HS-5 (cell line): ENCODE measurements around the gene KCTD4.
A peak's percentile ranks its signal among the peaks of the same experiment; 100 is the strongest.
"Not testable (repeated sequence)": the region's sequence is repeated elsewhere in the genome, so short reads cannot be mapped to it uniquely, and the experiment has no call there.

Experiments used
- DNase-seq: peaks from one replicate; pipeline ENCODE4 v3.0.0-alpha.2; 2012; ENCODE audit warnings: low read depth

KCTD4 gene

DNA sequence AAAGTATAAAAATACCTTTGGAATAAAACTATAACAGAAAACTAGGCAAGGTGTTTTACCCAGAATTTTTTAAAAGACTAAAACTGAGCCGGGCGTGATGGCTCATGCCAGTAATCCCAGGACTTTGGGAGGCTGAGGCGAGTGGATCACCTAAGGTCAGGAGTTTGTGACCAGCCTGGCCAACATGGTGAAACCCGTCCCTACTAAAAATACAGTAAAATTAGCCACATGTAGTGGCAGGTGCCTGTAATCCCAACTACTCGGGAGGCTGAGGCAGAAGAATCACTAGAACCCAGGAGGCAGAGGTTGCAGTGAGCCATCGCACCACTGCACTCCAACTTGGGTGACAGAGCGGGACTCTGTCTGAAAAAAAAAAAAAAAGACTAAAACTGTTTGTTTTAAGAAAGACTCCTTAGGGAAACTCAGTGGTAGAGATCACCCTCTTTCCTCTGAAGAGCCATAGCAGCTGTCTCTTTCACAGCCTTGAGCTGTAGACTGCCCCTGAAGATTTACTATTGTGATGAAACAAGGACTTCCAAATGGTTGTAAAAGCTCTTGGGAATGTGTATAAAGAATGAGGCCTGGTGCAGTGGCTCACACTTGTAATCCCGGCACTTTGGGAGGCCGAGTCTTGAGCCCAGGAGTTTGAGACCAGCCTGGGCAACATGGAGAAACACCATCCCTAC, 14.7 kb upstream of the KCTD4 start:
- no peak for DNase-seq

GRCh38 chr13:45209229-45209628, 8.4 kb upstream of the KCTD4 start:
- DNase-seq, result no peak

GRCh38 chr13:45208132-45208531, 7.3 kb upstream of the KCTD4 start:
- DNase-seq, result no peak

DNA sequence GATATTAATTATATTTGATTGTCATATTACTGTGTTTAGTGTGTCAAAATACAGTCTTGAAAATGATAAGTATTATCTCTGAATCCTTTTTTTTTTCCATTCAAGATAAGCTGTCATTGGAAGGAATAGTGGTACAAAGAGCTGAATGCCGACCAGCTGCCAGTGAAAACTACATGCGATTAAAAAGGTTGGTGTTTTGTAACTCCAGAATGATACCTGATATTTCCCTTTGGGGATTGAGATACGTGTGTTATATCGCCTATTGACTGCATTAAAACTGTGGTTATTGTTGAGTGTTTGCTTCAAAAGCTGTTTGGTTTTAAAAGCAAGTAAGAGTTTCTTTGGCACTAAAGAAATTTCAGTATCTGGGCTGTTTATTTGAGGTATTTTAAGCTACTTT, 6.5 kb upstream of the KCTD4 start:
- no peak for DNase-seq

DNA sequence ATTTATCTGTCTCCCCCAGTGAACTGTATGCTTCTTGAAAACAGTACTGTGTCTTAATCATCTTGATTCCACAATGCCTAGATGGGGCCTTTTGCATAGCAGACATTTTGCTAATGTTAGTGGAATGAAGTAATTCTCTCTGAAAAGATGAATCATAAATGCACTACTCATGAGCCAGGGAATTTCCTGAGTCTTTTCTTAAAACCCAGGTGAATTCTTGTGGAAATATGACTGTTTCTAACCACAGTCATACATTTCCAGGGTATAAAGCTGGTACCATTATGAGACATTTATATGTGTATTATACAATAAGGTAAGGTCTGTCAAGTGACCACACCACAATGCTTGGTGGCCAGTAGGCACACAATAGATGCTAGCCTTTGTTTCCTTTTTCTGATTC, 5.5 kb upstream of the KCTD4 start:
- peak; percentile 80 for DNase-seq

- no peak for DNase-seq
Observed at GRCh38 chr13:45205124-45205523, 4.3 kb upstream of the KCTD4 start.

DNA sequence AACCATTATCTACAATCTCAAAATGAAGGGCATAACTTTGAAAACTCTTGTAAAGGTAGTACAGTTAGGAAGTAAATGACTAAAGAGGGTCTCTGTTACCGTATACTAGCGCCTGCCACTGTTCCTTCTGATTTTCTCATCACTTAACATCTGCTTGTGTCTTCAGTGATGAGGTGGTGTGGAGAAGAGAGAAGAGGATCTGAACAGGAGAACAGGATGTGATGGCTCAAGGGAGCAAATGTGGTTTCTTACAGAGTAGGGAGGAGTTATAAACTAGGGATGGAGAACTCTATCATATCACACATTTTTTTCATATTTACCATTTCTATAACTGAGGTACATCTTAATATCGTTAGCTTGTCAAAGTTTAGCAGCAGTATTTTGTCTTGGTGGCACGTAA, 1.1 kb downstream of the KCTD4 start:
- no peak for DNase-seq

DNA sequence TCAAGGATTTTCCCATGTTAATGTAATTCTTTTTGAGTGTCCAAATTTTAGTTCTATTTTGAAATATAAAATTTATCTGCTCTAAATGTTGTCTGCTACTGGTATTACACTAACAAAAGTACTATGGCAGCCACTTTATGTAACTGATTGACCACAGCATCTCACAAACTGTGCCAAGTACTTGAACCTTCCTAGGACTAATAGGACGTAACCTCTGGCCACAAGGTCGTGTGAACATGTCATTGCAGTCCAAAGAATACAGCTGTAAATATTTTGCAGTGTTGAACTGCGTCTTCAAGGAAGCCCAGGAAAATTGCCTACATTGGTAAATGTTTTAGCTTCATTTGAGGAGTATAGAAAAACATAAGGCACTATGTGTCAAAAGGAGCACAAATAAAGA, 1.9 kb downstream of the KCTD4 start:
- DNase-seq, result no peak

DNA sequence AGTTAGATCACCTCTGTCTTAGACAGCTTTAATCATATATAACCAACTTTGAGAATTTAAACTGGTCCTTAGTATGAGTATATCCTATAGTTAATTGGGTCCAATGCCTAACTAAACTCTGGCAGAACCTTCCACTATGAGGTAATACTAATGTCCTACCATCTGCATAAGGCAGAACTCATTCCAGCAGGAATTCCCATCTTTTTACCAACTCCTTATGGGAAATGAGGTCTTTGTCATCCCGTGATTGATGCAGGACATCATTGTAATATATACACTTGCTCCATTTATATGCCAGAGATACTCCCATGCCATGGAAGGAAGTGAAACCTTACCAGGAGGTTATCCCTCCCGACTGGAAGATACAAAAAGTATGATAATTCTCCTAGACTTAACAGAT, 2.8 kb downstream of the KCTD4 start:
- no peak for DNase-seq

- no peak for DNase-seq
Observed at GRCh38 chr13:45196622-45197021, 4.2 kb downstream of the KCTD4 start.

- DNase-seq, result no peak
Observed at GRCh38 chr13:45196096-45196495, 4.7 kb downstream of the KCTD4 start.

DNA sequence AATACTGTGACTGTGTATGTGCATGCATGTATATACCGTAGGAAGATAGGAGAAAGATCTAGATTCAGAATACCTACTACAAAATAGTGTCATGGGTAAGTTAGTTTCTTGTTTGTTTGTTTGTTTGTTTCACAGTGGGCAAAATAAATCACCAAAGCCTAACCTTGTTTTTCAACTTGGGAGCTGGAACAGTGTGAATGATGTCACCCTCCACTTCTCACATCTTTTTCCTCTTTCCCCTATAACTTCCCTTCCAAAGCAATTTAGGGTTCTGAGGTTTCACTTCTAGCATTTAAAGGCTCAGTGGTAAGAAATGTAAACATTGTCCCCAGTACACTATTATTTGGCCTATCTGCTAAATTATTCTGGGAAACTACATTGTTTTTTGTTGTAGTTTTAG, 5.4 kb downstream of the KCTD4 start:
- DNase-seq, result no peak

GRCh38 chr13:45194081-45194939, 6.5 kb downstream of the KCTD4 start:
- no peak for DNase-seq

- DNase-seq, result no peak
Observed at GRCh38 chr13:45191874-45192273, 9.0 kb downstream of the KCTD4 start.

GRCh38 chr13:45189511-45189910, 11.3 kb downstream of the KCTD4 start:
- DNase-seq, result peak; percentile 85

GRCh38 chr13:45189077-45189476, 11.8 kb downstream of the KCTD4 start:
- not testable (repeated sequence) for DNase-seq

GRCh38 chr13:45185286-45185685, 15.6 kb downstream of the KCTD4 start:
- no peak for DNase-seq

GRCh38 chr13:45184693-45185092, 16.2 kb downstream of the KCTD4 start:
- DNase-seq, result no peak

DNA sequence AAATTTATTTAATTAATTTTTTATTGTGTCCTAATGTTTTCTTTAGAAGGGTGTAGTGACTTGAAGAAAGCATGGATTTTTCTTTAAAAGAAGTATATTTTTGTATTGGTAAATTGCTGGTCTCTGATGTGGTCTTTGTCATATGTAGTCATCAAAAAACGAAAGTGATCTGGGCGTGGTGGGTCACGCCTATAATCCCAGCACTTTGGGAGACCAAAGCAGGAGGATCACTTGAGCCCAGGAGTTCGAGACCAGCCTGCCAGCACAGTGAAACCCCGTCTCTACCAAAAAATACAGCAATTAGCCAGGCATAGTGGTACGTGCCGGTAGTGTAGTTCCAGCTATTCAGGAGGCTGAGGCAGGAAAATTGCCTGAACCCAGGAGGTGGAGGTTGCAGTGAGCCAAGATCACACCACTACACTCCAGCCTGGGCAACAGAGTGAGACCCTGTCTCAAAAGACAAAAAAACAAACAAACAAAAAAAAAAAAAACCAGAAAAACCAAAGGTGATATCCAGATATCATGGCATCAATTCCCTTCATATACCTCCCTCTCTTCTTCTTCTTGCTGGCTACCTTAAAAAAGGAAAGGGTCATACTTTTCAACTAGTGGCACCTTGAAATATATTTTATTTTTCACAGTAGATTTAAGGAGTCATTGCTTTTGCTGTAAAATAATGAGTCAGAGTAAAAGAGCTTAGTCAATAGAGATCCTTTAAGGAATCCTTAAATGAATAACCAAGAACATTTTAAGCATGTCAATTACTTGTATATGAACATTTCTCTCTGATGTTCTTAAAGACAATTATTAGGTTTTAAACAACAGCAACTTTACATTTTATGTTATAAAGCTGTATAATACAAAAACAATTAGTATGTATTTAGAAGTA, 19.9 kb downstream of the KCTD4 start:
- no peak for DNase-seq

- no peak for DNase-seq
Observed at GRCh38 chr13:45180303-45180702, 20.5 kb downstream of the KCTD4 start.

GRCh38 chr13:45179428-45179827, 21.4 kb downstream of the KCTD4 start:
- DNase-seq, result no peak

DNA sequence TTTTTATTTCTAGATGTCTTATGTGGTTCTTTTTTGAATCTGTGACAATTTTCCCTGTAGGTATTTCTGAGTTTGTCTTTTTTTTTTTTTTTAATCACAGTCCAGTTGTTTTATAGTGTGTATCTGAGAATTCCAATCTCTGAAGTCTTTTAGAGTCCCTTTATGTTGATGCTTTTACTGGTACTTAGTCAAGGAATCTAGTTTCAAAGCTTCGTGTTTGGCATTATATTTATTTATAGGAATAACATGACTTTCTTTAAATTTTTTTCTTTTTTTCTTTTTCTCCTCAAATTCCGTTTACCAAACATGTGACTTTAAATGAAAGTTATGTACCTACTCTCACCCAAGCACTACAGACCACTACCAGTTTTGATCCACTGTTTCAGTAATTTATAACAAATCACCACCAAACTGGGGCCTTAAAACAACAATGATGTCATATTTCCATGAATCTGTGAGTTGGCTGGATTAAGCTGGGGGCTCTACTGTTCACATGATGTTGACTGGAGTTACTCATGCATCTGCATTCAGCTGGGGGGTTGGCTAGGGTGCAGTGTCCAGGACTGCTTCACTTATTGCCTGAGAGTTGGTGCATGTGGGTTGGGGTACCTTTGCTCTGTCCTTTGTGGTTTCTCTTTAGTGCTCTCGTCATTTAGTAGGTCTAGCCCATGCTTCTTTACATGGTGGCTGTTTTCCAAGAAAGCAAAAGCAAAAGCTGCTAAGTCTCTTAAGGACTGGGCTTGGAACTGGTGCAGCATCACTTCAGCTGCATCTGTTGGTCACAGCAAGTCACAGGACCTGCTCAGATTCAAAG, 22.3 kb downstream of the KCTD4 start:
- no peak for DNase-seq
